Type B pancreatic cell (in vitro differentiated cells): ENCODE results near the gene CAMK1G. TPM values are rescaled to one million over a fixed set of nuclear protein-coding genes. Genes with fewer than 3 reads are reported as not detected.

Experiments used
- DNase-seq: peaks from one replicate; pipeline ENCODE4 v3.0.0; 2021; ENCODE audit warnings: mixed read lengths; ENCODE audit not compliant: unreplicated experiment; ENCODE audit errors: extremely low spot score
- H3K27ac Mint-ChIP-seq: 2 replicates; pipeline ENCODE4 v1.8.0; 2021; ENCODE audit warnings: mild to moderate bottlenecking, mixed read lengths
- H3K27me3 Mint-ChIP-seq: 2 replicates; pipeline ENCODE4 v1.8.0; 2021; ENCODE audit warnings: mixed read lengths
- H3K36me3 Mint-ChIP-seq: 2 replicates; pipeline ENCODE4 v1.8.0; 2021; ENCODE audit warnings: mixed read lengths
- H3K4me1 Mint-ChIP-seq: one replicate; pipeline ENCODE4 v1.8.0; 2021; ENCODE audit warnings: mixed read lengths; ENCODE audit not compliant: unreplicated experiment
- H3K4me3 Mint-ChIP-seq: 2 replicates; pipeline ENCODE4 v1.8.0; 2021; ENCODE audit warnings: mild to moderate bottlenecking, mixed read lengths
- H3K9me3 Mint-ChIP-seq: 2 replicates; pipeline ENCODE4 v1.8.0; 2021; ENCODE audit warnings: mixed read lengths
- total RNA-seq: library from RNA; stranded (reverse); gene quantifications from 2 replicates; pipeline ENCODE4 v1.2.1, GENCODE V29; 2021; ENCODE audit warnings: low replicate concordance
- TF ChIP-seq, protein P1 (sequence below): fragments of 200-600 bp; sonication (generic); conservative IDR thresholded peaks from 2 replicates; pipeline ENCODE4 v1.5.0; 2021; ENCODE audit warnings: antibody characterized with exemption, mild to moderate bottlenecking

The CAMK1G gene
- total RNA-seq, 1 donor from 2014 or later, result 9.4 TPM

DNA sequence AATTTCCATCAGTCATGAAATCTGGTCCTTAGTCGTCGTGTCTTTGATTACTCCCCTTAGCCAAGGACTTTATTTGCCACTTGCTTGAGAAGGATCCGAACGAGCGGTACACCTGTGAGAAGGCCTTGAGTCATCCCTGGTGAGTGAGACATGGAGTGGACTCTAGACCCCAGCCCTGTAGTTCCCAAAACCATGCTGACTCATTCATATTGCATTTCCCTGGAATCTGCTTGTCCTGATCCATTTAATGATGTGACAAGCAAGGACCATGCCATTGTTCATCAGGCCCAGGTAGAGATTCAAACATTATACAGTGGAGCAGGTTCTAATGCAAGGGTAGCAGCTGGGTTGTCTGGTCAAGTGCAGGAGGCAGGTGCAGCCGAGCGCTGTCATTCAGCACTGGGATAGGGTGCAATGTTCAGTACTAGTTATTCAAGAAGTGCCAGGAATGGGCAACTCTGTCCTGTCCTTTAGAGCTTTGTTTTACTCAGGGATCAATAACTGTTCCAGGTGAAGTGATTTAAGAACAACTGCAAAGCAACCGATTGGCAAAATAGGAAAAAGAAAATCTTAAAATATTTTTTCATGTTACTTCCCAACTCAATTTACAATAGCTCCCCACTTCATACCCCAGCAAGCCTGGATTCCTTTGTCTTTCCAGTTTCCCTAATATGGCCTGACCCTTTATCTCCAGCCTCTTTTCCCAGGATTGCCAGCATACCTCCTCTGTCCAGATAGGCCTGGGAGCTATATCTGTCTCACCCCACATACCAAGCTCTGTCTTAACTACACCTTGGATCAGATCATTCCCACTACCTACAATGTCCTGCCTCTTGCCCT lies 26.5 kb downstream of the CAMK1G start:
- Mint-ChIP-seq H3K9me3 (no peaks in the 10 kb centered on the region), H3K36me3 (no peaks in the 10 kb centered on the region), H3K27me3 (no peaks in the 10 kb centered on the region), H3K27ac (no peak overlapping the region), H3K4me3 (no peak overlapping the region), H3K4me1 (no peaks in the 10 kb centered on the region)
- TF ChIP-seq, protein P1, sequence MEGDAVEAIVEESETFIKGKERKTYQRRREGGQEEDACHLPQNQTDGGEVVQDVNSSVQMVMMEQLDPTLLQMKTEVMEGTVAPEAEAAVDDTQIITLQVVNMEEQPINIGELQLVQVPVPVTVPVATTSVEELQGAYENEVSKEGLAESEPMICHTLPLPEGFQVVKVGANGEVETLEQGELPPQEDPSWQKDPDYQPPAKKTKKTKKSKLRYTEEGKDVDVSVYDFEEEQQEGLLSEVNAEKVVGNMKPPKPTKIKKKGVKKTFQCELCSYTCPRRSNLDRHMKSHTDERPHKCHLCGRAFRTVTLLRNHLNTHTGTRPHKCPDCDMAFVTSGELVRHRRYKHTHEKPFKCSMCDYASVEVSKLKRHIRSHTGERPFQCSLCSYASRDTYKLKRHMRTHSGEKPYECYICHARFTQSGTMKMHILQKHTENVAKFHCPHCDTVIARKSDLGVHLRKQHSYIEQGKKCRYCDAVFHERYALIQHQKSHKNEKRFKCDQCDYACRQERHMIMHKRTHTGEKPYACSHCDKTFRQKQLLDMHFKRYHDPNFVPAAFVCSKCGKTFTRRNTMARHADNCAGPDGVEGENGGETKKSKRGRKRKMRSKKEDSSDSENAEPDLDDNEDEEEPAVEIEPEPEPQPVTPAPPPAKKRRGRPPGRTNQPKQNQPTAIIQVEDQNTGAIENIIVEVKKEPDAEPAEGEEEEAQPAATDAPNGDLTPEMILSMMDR, result no peak
- DNase-seq, result no peak

DNA sequence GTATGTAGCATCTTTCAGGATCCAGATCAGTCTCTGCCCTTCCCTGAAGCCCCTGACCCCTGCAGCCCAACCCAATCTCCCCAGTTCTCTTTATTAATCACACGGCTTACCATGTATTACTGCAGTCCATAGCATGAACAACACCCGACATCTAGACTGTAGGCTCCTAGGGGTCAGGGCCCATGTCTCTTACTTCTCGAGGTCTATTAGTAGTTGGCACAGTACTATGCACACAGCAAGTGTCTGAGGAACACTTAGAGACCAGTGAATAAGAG lies 27.1 kb downstream of the CAMK1G start:
- no peaks in the 10 kb centered on the region for H3K36me3 Mint-ChIP-seq
- H3K27ac Mint-ChIP-seq, result no peak overlapping the region
- H3K27me3 Mint-ChIP-seq, result no peaks in the 10 kb centered on the region
- H3K4me3 Mint-ChIP-seq, result no peak overlapping the region
- no peak for DNase-seq
- TF ChIP-seq, protein P1, result no peak
- no peaks in the 10 kb centered on the region for H3K9me3 Mint-ChIP-seq
- no peaks in the 10 kb centered on the region for H3K4me1 Mint-ChIP-seq

DNA sequence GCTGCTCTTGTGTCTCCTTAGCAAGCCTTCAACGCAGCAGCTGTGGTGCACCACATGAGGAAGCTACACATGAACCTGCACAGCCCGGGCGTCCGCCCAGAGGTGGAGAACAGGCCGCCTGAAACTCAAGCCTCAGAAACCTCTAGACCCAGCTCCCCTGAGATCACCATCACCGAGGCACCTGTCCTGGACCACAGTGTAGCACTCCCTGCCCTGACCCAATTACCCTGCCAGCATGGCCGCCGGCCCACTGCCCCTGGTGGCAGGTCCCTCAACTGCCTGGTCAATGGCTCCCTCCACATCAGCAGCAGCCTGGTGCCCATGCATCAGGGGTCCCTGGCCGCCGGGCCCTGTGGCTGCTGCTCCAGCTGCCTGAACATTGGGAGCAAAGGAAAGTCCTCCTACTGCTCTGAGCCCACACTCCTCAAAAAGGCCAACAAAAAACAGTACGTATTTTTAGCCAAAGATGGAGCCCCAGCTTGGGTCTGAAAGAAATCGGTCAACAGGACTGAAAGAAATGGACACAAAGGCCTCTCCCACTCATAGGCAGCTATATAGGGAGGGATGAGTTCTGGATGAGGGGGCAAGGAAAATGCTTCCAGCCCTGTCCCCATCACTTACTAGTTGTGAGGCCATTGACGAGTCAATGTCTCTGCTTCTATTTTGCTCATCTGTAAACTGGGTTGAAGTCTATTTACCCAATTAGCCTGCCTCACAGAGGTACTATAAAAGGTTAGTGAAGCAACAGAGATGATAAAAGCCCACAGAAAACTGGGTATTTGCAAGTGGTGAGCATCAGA lies 28.5 kb downstream of the CAMK1G start:
- Mint-ChIP-seq H3K9me3 (no peaks in the 10 kb centered on the region), H3K27ac (no peak overlapping the region), H3K27me3 (no peaks in the 10 kb centered on the region), H3K4me1 (no peaks in the 10 kb centered on the region), H3K36me3 (peaks cover 10% of the 10 kb centered on the region), H3K4me3 (no peak overlapping the region)
- no peak for DNase-seq
- TF ChIP-seq, protein P1, result peak; percentile 30

DNA sequence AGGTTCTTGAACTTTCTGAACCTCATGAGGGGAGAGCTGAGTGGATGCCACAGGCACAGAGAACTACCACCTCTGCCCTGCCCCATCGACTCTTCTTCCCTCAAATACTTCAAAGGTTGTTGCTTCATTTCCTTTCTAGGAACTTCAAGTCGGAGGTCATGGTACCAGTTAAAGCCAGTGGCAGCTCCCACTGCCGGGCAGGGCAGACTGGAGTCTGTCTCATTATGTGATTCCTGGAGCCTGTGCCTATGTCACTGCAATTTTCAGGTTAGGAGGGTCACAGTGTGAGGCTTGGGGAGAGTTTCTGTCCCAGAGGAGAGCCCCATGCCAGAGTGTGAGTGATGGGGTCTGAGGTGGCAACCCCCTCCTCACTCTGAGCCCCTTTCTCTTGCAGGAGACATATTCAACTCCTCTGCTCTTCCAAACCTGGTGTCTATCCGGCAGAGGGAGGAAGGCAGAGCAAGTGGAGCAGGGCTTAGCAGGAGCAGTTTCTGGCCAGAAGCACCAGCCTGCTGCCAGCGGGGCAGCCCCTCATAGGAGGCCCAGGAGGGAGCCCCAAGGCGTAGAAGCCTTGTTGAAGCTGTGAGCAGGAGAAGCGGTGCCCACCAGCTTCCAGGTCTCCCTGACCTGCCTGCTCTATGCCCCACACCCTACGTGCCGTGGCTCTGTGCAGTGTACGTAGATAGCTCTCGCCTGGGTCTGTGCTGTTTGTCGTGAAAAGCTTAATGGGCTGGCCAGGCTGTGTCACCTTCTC lies 29.3 kb downstream of the CAMK1G start:
- H3K9me3 Mint-ChIP-seq, result no peaks in the 10 kb centered on the region
- no peaks in the 10 kb centered on the region for H3K27me3 Mint-ChIP-seq
- TF ChIP-seq, protein P1, result no peak
- no peak overlapping the region for H3K4me3 Mint-ChIP-seq
- H3K4me1 Mint-ChIP-seq, result no peaks in the 10 kb centered on the region
- DNase-seq, result no peak
- H3K36me3 Mint-ChIP-seq, result peaks cover 15% of the 10 kb centered on the region
- no peak overlapping the region for H3K27ac Mint-ChIP-seq

DNA sequence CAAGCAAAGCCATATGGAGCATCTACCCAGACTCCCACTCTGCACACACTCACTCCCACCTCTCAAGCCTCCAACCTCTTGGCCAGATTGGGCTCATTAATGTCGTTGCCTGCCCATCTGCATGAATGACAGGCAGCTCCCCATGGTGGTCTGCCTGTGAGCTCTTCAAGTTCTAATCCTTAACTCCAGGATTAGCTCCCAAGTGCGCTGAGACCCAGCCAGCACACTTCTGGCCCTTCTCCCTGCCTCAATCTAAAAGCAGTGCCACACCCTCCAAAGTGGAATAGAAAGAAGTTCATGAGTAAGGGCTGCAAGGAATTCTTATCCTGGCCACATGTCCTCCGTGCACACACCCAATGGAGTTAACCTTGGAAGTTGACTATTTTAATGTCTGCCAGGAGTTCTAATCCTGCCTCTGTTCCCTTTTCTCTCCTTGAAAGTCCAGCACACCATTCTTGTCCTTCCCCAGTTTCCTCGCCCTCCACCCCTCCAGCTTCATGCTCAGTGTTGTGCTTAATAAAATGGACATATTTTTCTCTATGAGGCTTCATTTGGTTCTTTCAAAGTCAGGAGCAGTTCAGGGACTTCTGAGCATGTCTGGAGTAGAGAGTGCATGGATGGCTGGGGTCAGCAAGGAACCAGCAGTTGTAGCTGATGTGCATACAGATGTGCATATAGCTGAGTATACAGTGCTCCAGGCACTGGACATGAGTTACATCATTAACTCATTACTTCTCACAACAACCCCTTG lies 30.1 kb downstream of the CAMK1G start:
- DNase-seq, result no peak
- peaks cover 15% of the 10 kb centered on the region for H3K36me3 Mint-ChIP-seq
- H3K27ac Mint-ChIP-seq, result no peak overlapping the region
- no peaks in the 10 kb centered on the region for H3K27me3 Mint-ChIP-seq
- no peaks in the 10 kb centered on the region for H3K4me1 Mint-ChIP-seq
- no peak overlapping the region for H3K4me3 Mint-ChIP-seq
- TF ChIP-seq, protein P1, result no peak
- no peaks in the 10 kb centered on the region for H3K9me3 Mint-ChIP-seq
